HepG2 (cell line): ENCODE results near the gene AGTR2. TPM values are rescaled to one million over a fixed set of nuclear protein-coding genes. Genes with fewer than 3 reads are reported as not detected.

Source experiments
- ATAC-seq: fragments of 200-7000 bp; cut with Tn5 transposase; 3 replicates; pipeline ENCODE4 v1.9.1; 2020; ENCODE audit warnings: mild to moderate bottlenecking, moderate library complexity
- BruUV-seq: library from RNA; stranded (reverse); fragments of 400-500 nt; replicated peaks from 2 replicates; lab custom pipeline; 2021; lab: Mats Ljungman, UMichigan
- CTCF ChIA-PET: fragments of 300-600 bp; formaldehyde crosslinking; extraction: SDS; loops from one replicate; lab custom pipeline; 2021; ENCODE audit warnings: low total read pairs, inconsistent platforms, low intra/inter-chr PET ratio; lab: Yijun Ruan, JAX
- POLR2A ChIA-PET: fragments of 350-600 bp; sonication (Branson Sonifier 250); formaldehyde crosslinking; loops from one replicate; lab custom pipeline; 2020; ENCODE audit warnings: antibody characterized with exemption, inconsistent platforms; lab: Yijun Ruan, JAX
- DNase-seq: peaks from one replicate; pipeline ENCODE4 v3.0.0-alpha.2; 2015; ENCODE audit warnings: low spot score
- FAIRE-seq: peaks from 3 replicates; lab custom pipeline; 2011; peaks lifted over from hg19 to GRCh38; lab: Jason Lieb, UNC
- H2AFZ ChIP-seq: one replicate; pipeline ENCODE4 v1.6.1; 2011; ENCODE audit warnings: low read length, inconsistent platforms
- H3K27ac ChIP-seq: fragments of 300-600 bp; 3 replicates; pipeline ENCODE4 v1.8.0; 2011; ENCODE audit warnings: mixed run types, mild to moderate bottlenecking, mixed read lengths, low read length, inconsistent platforms; ENCODE audit not compliant: insufficient read depth; ENCODE audit errors: extremely low read length
- H3K27me3 ChIP-seq, 2 experiments: fragments of 200-600 bp in 1 of 2; 2 replicates in 1 of 2; 3 replicates in 1 of 2; pipeline versions ENCODE4 v1.6.0 to v1.8.0; 2011; ENCODE audit warnings: low read length in 2 of 2, mild to moderate bottlenecking in 2 of 2, moderate library complexity in 2 of 2, inconsistent platforms in 1 of 2; ENCODE audit not compliant: insufficient read depth in 2 of 2, control insufficient read depth in 1 of 2
- H3K36me3 ChIP-seq, 2 experiments: fragments of 200-600 bp in 1 of 2; replicated peaks in 1 of 2; 2 replicates in 1 of 2; 3 replicates in 1 of 2; pipeline versions ENCODE4 v1.5.1 to v1.8.0; 2011; ENCODE audit warnings: low read length in 2 of 2, inconsistent platforms in 1 of 2; ENCODE audit not compliant: insufficient read depth in 2 of 2, control insufficient read depth in 1 of 2
- H3K4me1 ChIP-seq: 2 replicates; pipeline ENCODE4 v1.5.1; 2012; ENCODE audit warnings: low read length, inconsistent platforms; ENCODE audit not compliant: insufficient read depth
- H3K4me2 ChIP-seq: 2 replicates; pipeline ENCODE4 v1.6.0; 2011; ENCODE audit warnings: low read depth, low read length, inconsistent platforms
- H3K4me3 ChIP-seq, 3 experiments: fragments of 200-600 bp in 1 of 3; sonication (generic), shearing (Covaris generic) in 1 of 3; replicated peaks in 1 of 3; 2 replicates each; pipeline ENCODE4 v1.5.1; 2011 to 2016; ENCODE audit warnings: low read length in 3 of 3, inconsistent platforms in 2 of 3, low read depth in 2 of 3, mild to moderate bottlenecking in 2 of 3, control low read depth in 1 of 3, mixed read lengths in 1 of 3; ENCODE audit not compliant: insufficient read depth in 1 of 3
- H3K79me2 ChIP-seq: one replicate; pipeline ENCODE4 v1.6.1; 2011; ENCODE audit warnings: low read length, inconsistent platforms; ENCODE audit not compliant: insufficient read depth
- H3K9ac ChIP-seq: 2 replicates; pipeline ENCODE4 v1.6.0; 2011; ENCODE audit warnings: mild to moderate bottlenecking, low read depth, low read length, inconsistent platforms; ENCODE audit not compliant: insufficient read depth
- H3K9me3 ChIP-seq: 2 replicates; pipeline ENCODE4 v1.5.1; 2012; ENCODE audit warnings: mild to moderate bottlenecking, low read length
- H4K20me1 ChIP-seq: 2 replicates; pipeline ENCODE4 v1.6.0; 2011; ENCODE audit warnings: inconsistent platforms, mild to moderate bottlenecking, low read length, moderate library complexity; ENCODE audit not compliant: insufficient read depth
- ATRX ChIP-seq: sonication (generic); formaldehyde crosslinking; IDR thresholded peaks from 2 replicates; pipeline ENCODE4 v1.4.0; 2020; ENCODE audit warnings: missing genetic modification reagents, borderline replicate concordance
- CTCF ChIP-seq: sonication (generic); formaldehyde crosslinking; IDR thresholded peaks from 2 replicates; pipeline ENCODE4 v1.5.0; 2020; ENCODE audit warnings: mild to moderate bottlenecking, missing genetic modification reagents, moderate library complexity
- GPN1 ChIP-seq: sonication (generic); formaldehyde crosslinking; IDR thresholded peaks from 2 replicates; pipeline ENCODE4 v1.5.1; 2020; ENCODE audit warnings: missing genetic modification reagents, borderline replicate concordance
- HBP1 ChIP-seq: IDR thresholded peaks from 2 replicates; pipeline ENCODE4 v1.6.1; 2016; ENCODE audit warnings: low read depth, control low read depth
- KLF12 ChIP-seq: sonication (generic); formaldehyde crosslinking; IDR thresholded peaks from 2 replicates; pipeline ENCODE4 v1.4.0; 2020; ENCODE audit warnings: missing genetic modification reagents, borderline replicate concordance
- MBD4 ChIP-seq: IDR thresholded peaks from 2 replicates; pipeline ENCODE4 v1.6.1; 2012; ENCODE audit warnings: low read length, inconsistent platforms, borderline replicate concordance
- NONO ChIP-seq, 2 experiments: fragments of 450-650 bp in 1 of 2; sonication (generic) in 1 of 2; formaldehyde crosslinking in 1 of 2; IDR thresholded peaks in 1 of 2; conservative IDR thresholded peaks in 1 of 2; 2 replicates each; pipeline versions ENCODE4 v1.6.1 to v1.8.0; 2017 to 2022; ENCODE audit warnings: mild to moderate bottlenecking in 1 of 2, missing genetic modification reagents in 1 of 2, moderate library complexity in 1 of 2
- SMC3 ChIP-seq: IDR thresholded peaks from 2 replicates; pipeline ENCODE4 v1.6.1; 2011; ENCODE audit warnings: low read length, improper control_type of control experiment
- STAG1 ChIP-seq: sonication (generic); formaldehyde crosslinking; IDR thresholded peaks from 2 replicates; pipeline ENCODE4 v1.4.0; 2020; ENCODE audit warnings: missing genetic modification reagents
- WGBS: methylation state at CpG from one replicate; pipeline ENCODE4 v1.1.6; 2017; ENCODE audit warnings: low lambda C conversion rate; 5-methylcytosine and 5-hydroxymethylcytosine counted together
- in situ Hi-C: cut with HindIII; loops from 2 replicates; pipeline ENCODE4 v1.10.0; 2017; ENCODE audit warnings: low pct_unique_long_range_greater_than_20kb; ENCODE audit not compliant: extremely low pct_ligation_motif_present
- intact Hi-C: fragments of 100-400 bp; cut with micrococcal nuclease; formaldehyde crosslinking; loops from one replicate; pipeline ENCODE4 v1.10.0; 2022; ENCODE audit not compliant: unreplicated experiment
- polyA plus RNA-seq, 8 experiments: library from polyadenylated mRNA; depleted of rRNA in 3 of 8; stranded (reverse) in 7 of 8; unstranded in 1 of 8; fragments of >200 nt; fragmentation: Illumina TruSeq in 4 of 8; extraction: Trizol in 4 of 8; gene quantifications; 2 replicates each; pipeline versions ENCODE4 v1.2.1 to v1.2.3, GENCODE V29; 2011 to 2016; ENCODE audit warnings: low read depth in 4 of 8, missing spikeins in 1 of 8, mixed read lengths in 1 of 8; ENCODE audit not compliant: insufficient read depth in 1 of 8
- total RNA-seq, 5 experiments: library from RNA; depleted of rRNA; stranded (reverse); fragments of >200 nt; fragmentation: Illumina TruSeq; extraction: Trizol; gene quantifications; 2 replicates each; pipeline ENCODE4 v1.2.3, GENCODE V29; 2016; ENCODE audit warnings: low read depth in 1 of 5

AGTR2 gene
- total and polyA plus RNA-seq, 2 of the 13 experiments (the other 11 are each of a cell fraction or from before 2014, with no cell fraction given), result not detected

- Histone ChIP-seq H3K4me2 (no peak overlapping the region), H3K9ac (no peak overlapping the region), H3K4me3 (no peak overlapping the region), H3K27ac (no peak overlapping the region), H2AFZ (no peak overlapping the region), H3K27me3 (no peaks in the 10 kb centered on the region), H3K36me3 (no peaks in the 10 kb centered on the region), H3K9me3 (no peaks in the 10 kb centered on the region), H3K4me1 (no peaks in the 10 kb centered on the region), H4K20me1 (no peaks in the 10 kb centered on the region), H3K79me2 (no peaks in the 10 kb centered on the region)
- BruUV-seq, result no TSS peak
- intact Hi-C loops, result loop anchor here (2.0 kb wide), 1 partner anchor 240 kb away; no protein-coding TSS in a partner anchor
- POLR2A ChIA-PET, result no interaction called here
- in situ Hi-C loops, result no loop called here
- DNase-seq (peak; percentile 0), ATAC-seq (no peak), FAIRE-seq (peak; percentile 21)
- 6% methylated on average over 3 of the region's 3 CpGs for WGBS
- TF ChIP-seq CTCF (CRISPR knock-in tag), result 0 out of 2 replicates have a peak, but pooled peaks have one; percentile 28
- no peak for TF ChIP-seq MBD4
- no peak for TF ChIP-seq HBP1 (CRISPR knock-in tag)
- CTCF ChIA-PET, result interaction anchor here (0.7 kb wide), 1 partner anchor 240 kb away, joined by 3 read pairs; no protein-coding TSS in a partner anchor
Observed at GRCh38 chrX:116198810-116199209, 28.3 kb downstream of the AGTR2 start.

- BruUV-seq, result no TSS peak
- DNase-seq, result peak; percentile 1
- Histone ChIP-seq H3K4me2 (no peak overlapping the region), H4K20me1 (no peaks in the 10 kb centered on the region), H3K36me3 (no peaks in the 10 kb centered on the region), H3K79me2 (no peaks in the 10 kb centered on the region), H3K9ac (no peak overlapping the region), H2AFZ (no peak overlapping the region), H3K27me3 (no peaks in the 10 kb centered on the region), H3K4me3 (no peak overlapping the region), H3K27ac (no peak overlapping the region), H3K4me1 (no peaks in the 10 kb centered on the region), H3K9me3 (no peaks in the 10 kb centered on the region)
- FAIRE-seq, result peak; percentile 18
- TF ChIP-seq KLF12 (CRISPR knock-in tag) (no peak), ATRX (no peak), CTCF (CRISPR knock-in tag) (peak; percentile 57), STAG1 (peak; percentile 61), GPN1 (CRISPR knock-in tag) (no peak), NONO (IDR thresholded peaks at IDR 0.05) (no peak), NONO (CRISPR knock-in tag; conservative IDR thresholded peaks at IDR 0.05) (no peak), SMC3 (peak; percentile 27; the same call in 1 of the 2 replicates)
- in situ Hi-C loops, result no loop called here
- ATAC-seq, result no peak
- 0% methylated on average over 3 of the region's 3 CpGs for WGBS
- ChIA-PET CTCF (no interaction called here), POLR2A (no interaction called here)
- intact Hi-C loops, result loop anchor here (10.0 kb wide), 1 partner anchor 220 kb away; no protein-coding TSS in a partner anchor
Observed at GRCh38 chrX:116204932-116205331, 34.4 kb downstream of the AGTR2 start.
